Astrocyte of the cerebellum (primary cell): ENCODE measurements around the gene MKKS.

Experiments used
- DNase-seq: peaks from one replicate; pipeline ENCODE4 v3.0.0-alpha.2; 2011; ENCODE audit warnings: low read depth
- H3K4me3 ChIP-seq: 2 replicates; pipeline ENCODE4 v1.5.1; 2011; ENCODE audit warnings: mild to moderate bottlenecking, low read depth, low read length, moderate library complexity
- CTCF ChIP-seq: IDR thresholded peaks from 2 replicates; pipeline ENCODE4 v1.5.1; 2012; ENCODE audit warnings: low read length, low read depth, moderate library complexity, mild to moderate bottlenecking; ENCODE audit errors: missing control alignments
- in situ Hi-C: cut with HindIII; loops from 2 replicates; pipeline ENCODE4 v1.10.0; 2017; ENCODE audit warnings: low sequenced_read_pairs

Gene MKKS

GRCh38 chr20:10352934-10353824 is 80.8 kb downstream of the MKKS start:
- peak; percentile 94 for DNase-seq
- H3K4me3 ChIP-seq: no peak overlapping the region
- no peak for TF ChIP-seq CTCF
- in situ Hi-C loops: no loop called here
